Fibroblast of skin of right quadriceps (primary cell): Measurements from ENCODE around the gene MAD1L1.

ENCODE experiments used
- DNase-seq: peaks from one replicate; pipeline ENCODE4 v3.0.0-alpha.2; 2013

MAD1L1 gene

DNA sequence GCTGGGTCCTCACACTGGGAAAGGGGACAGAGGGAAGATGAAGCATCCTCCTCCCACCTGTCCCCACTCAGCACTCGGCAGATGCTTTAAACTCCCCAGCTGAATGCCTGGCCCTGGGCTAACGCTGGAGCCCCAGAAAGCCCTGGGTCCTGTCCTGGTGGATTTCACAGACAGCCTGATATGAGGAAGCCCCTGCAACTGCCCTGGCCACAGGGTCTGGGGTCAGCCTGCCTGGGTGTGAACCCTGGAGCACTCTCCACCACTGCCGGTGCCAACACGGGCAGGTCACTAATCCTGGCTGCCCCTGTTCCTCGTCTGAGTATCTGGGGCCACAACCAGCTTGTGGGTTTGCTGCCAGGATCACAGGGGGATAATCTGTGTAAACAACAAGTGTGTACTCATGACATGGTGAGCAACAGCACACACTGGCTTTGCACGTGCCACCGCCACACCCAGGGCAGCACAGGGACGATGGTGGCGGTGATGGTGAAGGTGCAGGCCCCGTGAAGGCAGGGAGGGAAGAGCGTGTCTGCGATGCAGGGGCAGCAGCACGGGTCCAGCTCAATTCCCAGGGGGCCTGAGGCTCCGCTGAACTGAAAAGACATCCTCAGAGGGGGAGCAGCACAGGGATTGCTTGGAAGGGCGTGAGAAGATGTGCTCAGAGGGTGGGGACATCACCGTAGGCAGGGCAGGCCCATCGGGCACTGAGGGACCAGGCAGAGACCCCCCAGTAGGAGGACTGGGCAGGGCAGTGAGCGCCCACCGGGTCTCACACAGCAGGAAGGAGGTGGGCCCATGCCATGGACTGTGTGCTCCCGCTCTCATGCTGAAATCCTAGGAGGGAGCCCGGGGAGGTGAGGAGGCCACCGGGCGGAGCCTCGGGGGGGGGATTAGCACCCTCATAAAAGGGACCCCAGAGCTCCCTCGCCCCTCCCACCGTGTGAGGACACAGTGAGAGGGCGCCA is 238.7 kb downstream of the MAD1L1 start:
- DNase-seq, result no peak

DNA sequence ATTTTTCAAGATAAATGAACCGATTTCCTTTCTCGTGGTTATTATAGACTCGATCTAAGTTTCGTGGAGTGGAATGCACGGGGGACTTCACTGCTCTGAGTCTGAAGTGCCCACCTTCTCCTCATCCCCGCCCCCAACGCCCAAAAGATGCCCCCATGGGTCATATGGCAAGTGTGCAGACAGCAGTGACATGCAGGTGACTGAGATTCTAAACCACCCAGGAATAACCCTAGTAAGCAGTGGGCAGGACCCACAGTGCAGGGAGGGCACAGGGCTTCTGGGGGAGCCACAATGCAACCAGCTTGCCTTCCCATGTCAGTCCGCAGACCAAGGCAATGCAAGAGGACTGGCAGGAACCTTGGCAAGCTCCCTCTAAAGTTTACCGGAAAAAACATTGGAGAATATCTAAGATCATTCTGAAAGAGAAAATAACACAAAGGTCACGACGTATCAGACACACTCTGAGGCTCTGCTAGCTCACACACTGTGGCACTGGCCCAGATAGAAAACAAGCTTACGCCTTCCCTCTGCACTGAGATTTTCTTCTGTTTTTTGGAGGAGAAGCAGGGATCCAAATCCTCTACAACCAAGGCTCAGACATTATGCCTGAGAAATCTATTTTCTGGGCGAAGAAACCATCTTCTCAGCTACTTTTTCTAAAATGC is 239.6 kb downstream of the MAD1L1 start:
- DNase-seq, result no peak

DNA sequence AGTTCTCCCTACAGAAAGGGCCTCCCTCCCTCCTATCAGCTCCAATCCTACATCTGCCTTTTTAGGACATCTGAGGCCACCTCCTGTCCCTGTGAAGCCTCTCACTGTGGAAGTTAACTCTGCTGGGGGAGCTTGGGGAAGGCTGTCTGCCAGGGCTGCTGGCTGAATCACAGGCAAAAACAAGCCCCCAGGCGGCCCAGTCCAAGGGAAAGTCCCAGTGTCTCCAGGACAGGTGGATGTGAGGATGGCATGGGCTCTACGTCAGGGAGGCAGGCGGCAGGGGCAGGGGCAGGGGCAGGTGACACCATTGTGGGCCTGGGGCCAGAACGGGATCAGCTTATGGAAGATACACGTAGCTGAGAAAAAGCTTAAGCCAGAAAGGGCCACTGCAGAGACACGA is 240.2 kb downstream of the MAD1L1 start:
- no peak for DNase-seq

DNA sequence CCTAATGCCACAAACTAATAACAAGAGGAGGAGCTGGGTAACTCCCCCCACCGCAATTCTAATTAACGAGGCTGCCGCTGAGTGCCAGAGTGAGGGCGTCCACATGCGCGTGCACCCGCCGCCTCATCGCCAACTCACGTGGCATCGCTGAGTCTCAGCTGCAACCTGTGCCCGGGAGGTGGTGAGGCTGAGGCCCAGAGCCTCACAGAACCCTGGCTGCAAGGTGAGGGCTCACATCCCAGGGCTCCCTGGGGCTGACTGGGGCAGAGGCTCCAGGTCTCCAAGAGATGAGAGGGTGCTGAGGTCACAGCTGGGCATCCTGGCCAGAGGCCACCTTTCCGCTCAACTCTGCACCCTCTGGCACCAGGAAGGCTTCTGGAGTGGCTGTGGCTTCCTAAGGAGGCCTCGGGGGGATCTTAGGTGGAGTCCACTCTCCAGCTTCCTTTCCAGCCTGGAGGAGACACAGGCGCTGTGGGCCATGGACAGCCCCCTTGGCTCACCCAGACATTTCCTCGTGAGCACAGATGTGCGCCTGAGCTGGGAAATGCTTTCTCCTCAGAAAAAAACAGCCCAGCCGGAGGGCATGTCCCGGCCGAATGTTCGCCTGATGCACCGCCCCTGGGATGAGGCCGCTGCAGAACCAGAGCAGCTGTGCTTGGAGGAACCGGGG is 242.6 kb downstream of the MAD1L1 start:
- DNase-seq, result no peak

DNA sequence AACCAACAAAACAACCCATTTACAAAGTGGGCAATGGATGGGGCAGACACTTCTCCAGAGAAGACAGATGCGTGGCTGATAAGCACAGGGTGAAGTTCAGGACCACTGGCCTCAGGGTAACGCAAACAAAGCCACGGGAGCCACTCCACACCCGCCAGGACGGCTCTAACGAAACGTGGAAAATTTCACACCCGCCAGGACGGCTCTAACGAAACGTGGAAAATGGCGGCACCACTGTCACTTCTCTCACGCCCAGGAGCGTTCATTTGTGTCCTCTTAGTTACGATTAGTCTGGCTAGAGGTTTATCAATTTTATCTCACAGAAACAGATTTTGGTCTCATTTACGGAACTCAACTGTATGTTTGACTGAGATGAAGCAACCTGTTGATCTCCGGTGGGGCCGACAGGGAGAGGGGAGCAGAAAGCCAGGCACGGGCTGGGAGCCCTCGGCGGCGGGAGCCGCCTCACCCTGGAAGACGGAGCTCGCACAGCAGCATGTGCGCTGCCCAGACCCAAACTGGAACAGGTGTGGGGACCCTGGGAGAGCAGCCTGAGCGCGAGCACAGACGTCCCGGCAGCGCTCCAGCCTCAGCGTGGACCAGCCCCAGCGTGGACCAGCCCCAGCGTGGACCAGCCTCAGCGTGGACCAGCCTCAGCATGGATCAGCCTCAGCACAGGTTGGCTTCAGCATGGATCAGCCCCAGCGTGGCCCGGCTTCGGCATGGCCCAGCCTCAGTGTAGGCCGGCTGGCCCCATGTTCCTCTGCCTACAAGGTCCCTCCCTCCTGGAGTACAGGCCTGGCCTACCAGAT is 243.5 kb downstream of the MAD1L1 start:
- DNase-seq, result no peak

DNA sequence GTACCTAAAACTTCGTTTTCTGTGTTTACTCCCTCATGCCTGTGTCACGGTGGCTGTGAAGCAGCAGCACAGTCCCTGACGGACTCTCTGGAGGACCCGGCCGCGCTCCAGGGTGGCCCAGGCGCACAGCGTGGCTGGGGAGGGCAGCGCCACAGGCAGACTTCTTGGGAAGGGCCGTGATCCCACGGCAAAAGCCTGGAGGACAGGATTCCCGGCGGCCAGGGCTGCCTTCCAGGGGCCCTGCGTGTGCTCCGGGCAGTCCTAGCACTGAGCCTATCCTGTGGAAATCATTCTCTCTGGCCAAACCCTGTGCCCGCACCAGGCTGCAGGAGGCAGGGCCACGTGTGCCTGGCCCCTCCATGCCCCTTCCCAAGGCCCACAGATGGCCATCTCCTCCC is 244.2 kb downstream of the MAD1L1 start:
- no peak for DNase-seq

DNA sequence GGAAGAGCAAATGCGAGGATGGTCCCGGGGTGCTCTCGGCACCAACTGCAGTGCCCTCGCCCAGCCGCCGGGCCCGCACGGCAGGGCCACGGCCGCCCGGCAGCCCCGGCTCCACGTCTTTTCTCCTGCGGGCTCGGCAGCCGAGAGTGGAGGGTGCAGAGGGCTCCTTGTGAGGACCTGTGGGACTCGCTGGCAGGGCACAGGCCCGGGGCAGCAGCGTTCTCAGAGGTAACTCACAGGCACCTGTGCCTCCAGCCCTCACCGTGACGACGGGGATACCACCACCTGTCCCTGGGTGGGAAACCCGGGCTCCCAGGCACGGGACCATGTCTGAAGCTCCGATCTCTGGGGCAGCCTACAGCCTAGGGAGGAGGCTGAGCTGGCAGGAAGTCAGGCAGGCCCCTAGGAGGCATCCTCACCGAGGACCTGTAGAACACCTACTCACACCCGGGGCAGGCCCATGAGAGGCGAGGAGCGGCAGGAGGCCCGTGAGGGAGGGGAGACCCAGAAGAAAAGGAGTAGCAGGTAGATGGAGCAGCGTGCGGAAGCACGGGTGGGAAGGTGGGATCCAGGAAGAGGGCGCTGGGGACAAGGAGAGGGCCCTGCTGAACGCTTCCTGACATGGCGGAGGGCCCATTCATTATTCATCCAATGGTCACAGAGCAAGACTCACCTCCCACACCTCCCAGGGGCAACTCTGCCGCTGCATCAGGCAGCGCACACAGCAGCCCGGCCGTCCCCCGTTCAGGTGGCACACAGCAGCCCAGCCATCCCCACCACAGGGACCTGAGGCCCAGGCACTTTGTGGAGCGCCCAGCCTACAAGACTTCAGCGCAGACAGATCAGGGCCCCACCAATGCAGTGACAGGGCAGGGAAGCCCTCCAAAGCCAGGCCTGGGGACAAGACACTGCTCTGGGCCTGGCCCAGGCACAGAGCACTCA is 244.9 kb downstream of the MAD1L1 start:
- no peak for DNase-seq

DNA sequence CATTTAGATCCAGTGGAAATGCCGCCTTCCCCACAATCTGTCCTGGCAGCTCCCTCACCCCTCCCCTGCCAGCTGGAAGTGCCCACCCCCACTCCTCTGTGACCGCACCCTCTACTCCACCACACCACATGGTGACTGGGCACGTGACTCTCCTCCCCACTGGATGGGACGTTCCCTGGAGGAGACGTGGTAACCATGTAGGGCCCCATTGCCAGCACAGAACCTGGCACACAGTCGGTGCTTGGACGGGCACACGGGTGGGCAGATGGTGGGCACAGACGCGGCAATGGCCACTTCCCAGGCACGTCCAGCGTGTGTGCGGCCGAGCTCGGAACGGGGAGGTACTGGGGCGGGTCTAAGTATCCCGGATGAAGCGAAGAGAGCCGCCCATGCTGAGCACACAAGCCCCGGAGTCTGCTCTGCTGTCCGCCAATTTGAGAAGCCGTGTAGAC is 245.6 kb downstream of the MAD1L1 start:
- DNase-seq, result no peak

DNA sequence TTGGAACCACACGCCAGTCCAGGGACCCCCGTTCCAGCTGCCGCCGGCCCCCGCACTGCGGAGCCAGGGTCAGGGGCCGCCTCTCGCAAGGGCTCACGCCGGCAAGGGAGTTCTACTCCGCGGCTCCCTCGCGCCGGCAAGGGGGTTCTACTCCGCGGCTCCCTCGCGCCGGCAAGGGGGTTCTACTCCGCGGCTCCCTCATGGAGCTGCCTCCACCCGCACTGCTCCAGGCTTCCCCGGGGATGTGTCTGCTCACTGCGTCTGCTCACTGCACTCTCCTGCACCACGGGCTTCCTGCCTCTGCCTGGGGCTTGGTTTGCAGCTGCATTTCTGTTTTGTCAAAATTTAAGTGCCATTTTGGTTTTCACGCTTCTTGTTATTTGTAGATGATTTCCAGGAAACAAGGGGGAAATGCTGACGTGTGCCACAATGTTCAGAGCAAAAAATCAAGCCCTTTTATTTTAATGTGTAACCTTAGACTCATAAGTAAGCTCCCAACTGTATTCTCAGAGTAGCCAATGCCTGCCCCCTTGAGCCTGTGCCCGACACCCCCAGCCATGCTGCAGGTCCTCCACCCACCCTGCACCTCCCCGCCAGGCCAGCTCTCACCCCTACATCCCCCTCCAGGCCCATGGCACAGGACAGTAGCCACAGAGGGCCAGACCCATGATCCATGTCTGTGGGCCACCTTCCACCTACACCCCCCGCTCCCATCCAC is 246.2 kb downstream of the MAD1L1 start:
- DNase-seq, result no peak

DNA sequence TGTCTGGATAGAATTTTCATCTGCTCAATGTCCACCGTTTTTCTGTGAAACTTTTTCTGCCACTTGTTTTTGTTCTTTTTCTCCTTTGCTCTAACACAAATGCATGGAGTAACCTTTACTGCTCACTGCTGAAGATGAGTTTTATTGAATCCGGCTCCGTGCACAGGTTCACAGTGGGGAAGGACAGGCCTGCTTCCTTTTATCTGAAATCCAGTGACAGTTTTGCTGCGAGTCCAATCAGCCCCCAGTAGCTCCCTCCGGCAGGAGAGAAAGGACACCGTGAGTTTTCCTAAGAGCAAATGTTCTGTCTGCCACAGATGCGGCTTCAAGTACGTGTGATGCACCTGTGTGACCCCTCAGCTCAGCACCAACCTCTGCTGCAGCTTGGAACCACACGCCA is 246.8 kb downstream of the MAD1L1 start:
- DNase-seq, result no peak

DNA sequence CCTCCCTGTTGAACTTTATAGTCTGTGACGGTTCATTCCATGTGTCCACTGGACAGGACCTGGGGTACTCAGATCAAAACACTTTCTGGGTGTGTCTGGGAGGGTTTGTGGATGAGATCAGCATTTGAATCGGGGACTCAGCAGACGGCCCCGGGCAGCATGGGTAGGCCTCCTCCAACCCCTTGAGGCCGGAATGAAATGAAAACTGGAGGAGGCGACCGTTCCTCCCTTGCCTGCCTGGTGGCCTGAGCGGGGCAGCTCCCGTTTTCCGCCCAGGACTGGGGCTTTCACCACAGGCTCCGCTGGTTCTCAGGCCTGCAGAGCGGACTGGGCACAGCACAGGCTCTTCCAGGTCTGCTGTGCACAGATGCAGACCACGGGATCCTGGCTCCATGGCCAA is 247.7 kb downstream of the MAD1L1 start:
- DNase-seq, result no peak

DNA sequence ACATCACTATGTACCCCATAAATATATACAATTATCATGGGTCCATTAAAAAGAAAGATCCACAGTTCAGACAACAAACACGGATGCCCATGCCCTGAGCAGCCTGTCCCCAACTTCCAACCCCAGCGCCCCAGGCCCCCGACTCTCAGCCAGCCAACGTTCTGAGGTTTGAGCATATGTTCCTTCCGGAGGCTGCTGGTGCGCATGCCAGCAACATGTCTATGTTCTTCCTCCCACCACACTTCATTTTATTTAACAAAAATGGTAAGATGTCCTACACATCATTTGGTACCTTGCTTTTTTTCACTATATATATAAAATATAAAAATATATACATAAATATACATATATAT is 250.9 kb downstream of the MAD1L1 start:
- DNase-seq, result no peak

DNA sequence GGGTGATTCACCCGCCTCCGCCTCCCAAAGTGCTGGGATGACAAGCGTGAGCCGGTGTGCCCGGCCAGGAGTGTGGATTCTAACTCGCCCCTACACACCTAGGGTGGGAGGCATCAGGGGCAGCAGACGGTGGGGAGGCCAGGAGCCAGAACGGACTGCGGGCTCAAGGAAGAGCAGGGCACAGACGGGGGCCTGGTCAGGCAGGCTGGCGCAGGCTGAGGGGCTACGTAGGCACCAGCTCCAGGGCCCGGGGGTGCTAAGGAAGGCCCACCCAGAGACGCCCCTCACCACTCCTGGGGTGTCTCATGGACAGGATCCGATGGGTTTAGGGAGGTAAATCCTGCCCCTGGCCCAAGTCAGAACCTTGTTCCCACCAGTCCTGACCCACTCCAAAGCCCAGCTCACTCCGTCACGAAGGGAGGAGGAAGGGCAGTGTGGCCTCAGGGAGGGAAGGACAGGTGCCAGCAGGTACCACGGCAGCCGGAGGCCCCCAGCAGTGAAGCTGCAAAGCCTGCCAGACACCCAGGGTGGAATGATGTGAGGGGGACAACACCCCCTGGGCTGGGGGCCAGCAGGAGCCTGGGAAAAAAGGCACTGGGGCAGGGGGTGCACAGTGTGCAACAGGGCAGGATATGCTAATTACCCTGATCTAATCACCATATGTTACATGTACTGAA is 251.4 kb downstream of the MAD1L1 start:
- no peak for DNase-seq

DNA sequence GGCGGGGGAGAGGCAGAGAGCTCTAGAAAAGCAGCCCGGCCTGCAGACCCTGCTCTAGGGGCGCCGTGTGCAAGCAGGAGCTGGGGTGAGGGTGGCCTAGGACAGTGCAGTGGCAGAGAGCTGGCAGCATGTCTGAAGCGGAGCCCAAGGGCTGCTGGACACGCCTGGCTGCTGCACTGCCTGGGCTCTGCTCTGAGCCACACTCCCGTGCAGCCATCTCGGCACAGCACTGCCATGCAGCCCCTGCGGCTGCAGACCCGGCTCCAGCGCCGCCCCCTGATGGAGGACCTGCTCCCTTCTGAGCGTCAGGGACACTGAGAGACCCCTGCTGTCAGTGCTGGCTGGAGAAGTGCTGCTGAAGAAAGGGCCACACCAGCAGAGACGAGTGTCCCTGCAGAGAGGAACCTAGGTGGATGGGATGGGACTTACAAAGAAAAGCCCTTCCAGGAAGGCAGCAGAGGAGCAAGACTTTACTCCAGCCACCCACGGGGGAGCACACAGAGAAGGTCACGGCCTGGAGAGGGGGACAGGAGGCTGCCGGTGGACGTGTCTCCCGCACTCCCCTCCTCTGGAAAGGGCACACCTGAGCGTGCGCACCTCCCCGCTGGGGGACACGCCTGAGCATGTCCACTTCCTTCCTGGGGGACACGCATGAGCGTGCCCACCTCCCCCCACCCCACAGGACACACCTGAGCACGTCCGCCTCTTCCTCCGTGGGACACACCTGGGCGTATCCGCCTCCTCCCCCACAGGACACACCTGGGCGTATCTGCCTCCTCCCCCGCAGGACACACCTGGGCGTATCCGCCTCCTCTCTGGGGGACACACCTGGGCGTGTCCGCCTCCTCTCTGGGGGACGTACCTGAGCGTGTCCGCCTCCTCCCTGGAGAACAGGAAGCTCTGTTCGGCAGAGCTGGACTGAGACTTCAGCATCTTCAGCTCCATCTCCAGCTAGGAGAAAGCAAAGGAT is 252.9 kb downstream of the MAD1L1 start:
- no peak for DNase-seq

DNA sequence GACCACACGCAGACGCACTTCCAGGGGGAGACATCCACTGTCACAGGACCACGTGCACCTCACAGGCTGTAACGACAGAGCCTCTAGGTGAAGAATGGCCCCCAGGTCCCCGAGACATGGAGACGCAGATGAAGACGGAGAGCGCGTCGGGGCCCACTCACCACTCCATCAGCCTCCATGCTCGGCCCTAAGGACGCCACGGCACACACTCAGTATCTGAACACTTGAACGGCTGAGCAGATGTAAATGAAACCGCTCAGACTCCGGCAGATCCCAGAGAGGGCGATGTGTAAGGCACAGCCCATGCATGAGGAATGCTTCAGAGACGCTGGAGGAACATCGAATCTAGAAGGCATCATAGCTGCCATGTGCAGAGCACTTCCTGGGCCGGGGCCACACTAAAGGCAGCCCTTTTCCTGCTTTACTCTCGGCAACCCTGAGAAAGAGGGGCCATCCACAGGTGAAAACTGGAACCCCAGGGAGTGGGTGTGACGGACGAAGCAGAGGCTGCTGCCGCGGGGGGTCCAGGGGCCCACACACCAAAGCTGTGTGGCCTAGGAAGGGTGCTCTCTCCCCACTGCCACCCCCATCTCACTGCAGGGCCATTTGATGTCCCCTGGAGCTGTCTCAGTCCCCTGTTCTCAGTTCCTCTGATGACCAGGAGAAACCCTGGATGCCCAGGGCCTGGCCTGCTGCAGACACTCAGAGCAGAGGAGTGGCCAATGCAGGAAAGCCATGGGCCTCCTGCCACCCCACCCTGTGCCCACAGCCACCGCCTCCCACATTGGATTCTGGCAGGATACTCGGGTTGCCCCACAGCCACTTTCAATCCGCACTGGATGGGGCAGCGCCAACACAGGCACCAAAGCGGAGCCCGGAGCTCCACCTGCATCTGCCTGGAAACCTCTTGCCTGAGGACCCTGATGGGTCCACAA is 253.8 kb downstream of the MAD1L1 start:
- DNase-seq, result no peak

DNA sequence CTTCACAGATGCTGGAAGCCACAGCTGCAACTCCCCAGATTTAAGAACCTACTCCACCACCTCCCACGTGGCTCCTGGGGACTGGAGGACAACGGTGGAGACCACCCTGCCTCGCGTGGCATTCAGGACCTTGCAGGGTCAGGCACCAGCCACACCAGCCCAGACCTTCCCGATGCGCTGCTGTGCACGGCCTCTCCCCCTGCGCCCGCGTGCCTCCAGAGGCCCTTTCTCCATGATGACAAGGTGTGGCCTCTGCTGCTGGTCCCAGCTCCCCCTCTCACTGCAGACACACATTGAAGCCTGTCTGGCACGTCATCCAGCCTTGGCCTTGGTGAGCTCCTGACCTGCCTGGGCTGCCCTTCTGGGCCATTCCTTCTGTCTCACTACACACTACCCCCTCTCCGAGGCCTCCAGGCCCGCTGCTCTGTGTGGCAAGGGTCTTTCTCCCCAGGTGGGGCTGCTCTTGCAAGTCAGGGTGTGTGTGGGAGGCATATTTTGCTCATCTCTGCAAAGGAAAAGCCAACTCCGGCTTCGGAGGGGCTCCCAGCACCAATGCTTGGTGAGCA is 254.8 kb downstream of the MAD1L1 start:
- DNase-seq, result no peak

DNA sequence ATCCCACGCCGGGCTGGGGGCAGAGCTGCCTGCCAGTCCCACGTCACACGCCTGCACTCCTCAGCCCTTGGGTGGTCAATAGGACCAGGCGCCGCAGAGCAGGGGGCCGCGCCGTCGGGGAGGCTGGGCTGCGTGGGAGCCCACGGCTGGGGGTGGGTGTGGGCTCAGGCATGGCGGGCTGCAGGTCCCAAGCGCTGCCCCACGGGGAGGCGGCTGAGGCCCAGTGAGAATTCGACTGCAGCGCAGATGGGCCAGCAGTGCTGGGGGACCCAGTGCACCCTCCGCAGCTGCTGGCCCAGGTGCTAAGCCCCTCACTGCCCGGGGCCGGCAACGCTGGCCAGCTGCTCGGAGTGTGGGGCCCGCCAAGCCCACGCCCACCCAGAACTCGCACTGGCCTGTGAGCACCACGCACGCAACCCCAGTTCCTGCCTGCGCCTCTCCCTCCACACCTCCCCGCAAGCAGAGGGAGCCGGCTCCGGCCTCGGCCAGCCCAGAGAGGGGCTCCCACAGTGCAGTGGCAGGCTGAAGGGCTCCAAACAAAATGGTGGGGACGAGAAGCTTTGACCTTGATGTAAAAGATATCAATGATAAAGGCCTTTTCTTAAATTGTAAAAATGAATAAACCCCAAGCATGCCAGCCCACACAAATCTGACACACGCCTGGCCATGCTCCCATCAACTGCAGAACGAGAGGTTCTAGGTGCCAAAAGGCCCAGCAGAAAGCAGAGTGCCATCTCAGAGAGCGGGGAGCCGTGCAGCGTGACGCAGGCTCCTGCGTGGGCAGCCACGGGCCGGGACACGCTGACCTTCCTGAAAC is 255.5 kb downstream of the MAD1L1 start:
- DNase-seq, result no peak
